GM23248 (cell line): ENCODE results near the gene ITPKB.

Experiments used
- EZH2 ChIP-seq: fragments of 200-600 bp; sonication (generic); IDR thresholded peaks from 2 replicates; pipeline ENCODE4 v1.6.1; 2018; ENCODE audit warnings: antibody characterized with exemption, mild to moderate bottlenecking; ENCODE audit not compliant: insufficient read depth, poor library complexity, severe bottlenecking
- EZH2phosphoT487 ChIP-seq: fragments of 200-600 bp; sonication (generic); IDR thresholded peaks from 2 replicates; pipeline ENCODE4 v1.6.1; 2018; ENCODE audit warnings: antibody characterized with exemption, moderate library complexity, mild to moderate bottlenecking, low read depth; ENCODE audit not compliant: insufficient read depth

- TF ChIP-seq EZH2 (no peak), EZH2phosphoT487 (no peak)
Measured at GRCh38 chr1:226659641-226660040, 79.4 kb downstream of the ITPKB start.
